Liver (tissue), 9 donors: Measurements from ENCODE around the gene TMEM31. TPM values are rescaled to one million over a fixed set of nuclear protein-coding genes. Genes with fewer than 3 reads are reported as not detected.

Experiments
- DNase-seq: peaks from one replicate; pipeline ENCODE4 v3.0.0-alpha.2; 2017; ENCODE audit warnings: low spot score
- H3K27ac ChIP-seq, 2 donors: one replicate each; pipeline ENCODE4 v1.7.0; 2013; ENCODE audit warnings: inconsistent platforms in 2 of 2, low read length in 2 of 2, control low read depth in 1 of 2, low read depth in 1 of 2, mild to moderate bottlenecking in 1 of 2
- H3K27me3 ChIP-seq, 4 donors: one replicate each; pipeline versions ENCODE4 v1.6.1 to v1.7.0; 2013; ENCODE audit warnings: low read length in 3 of 4, inconsistent platforms in 1 of 4, mild to moderate bottlenecking in 1 of 4, moderate library complexity in 1 of 4; ENCODE audit not compliant: control insufficient read depth in 4 of 4, insufficient read depth in 4 of 4
- H3K36me3 ChIP-seq, 4 donors: one replicate each; pipeline versions ENCODE4 v1.6.1 to v1.7.0; 2013; ENCODE audit warnings: low read length in 3 of 4, mild to moderate bottlenecking in 3 of 4, low read depth in 1 of 4, moderate library complexity in 1 of 4; ENCODE audit not compliant: control insufficient read depth in 4 of 4, insufficient read depth in 3 of 4
- H3K4me1 ChIP-seq, 4 donors: one replicate each; pipeline versions ENCODE4 v1.6.1 to v1.7.0; 2013; ENCODE audit warnings: low read length in 3 of 4, mild to moderate bottlenecking in 3 of 4, moderate library complexity in 1 of 4; ENCODE audit not compliant: control insufficient read depth in 4 of 4, insufficient read depth in 4 of 4
- H3K4me3 ChIP-seq, 3 donors: one replicate each; pipeline versions ENCODE4 v1.6.1 to v1.7.0; 2013; ENCODE audit warnings: low read length in 3 of 3, control low read depth in 1 of 3, low read depth in 1 of 3, mild to moderate bottlenecking in 1 of 3
- H3K9ac ChIP-seq, 2 donors: one replicate each; pipeline ENCODE4 v1.7.0; 2013; ENCODE audit warnings: low read length in 2 of 2, mild to moderate bottlenecking in 2 of 2, moderate library complexity in 2 of 2, control low read depth in 1 of 2, low read depth in 1 of 2
- H3K9me3 ChIP-seq, 4 donors: one replicate each; pipeline versions ENCODE4 v1.6.1 to v1.7.0; 2013; ENCODE audit warnings: low read length in 3 of 4; ENCODE audit not compliant: control insufficient read depth in 4 of 4
- EGR1 ChIP-seq, 2 donors: IDR thresholded peaks; 2 replicates each; pipeline ENCODE4 v1.6.1; 2016 to 2018; ENCODE audit warnings: antibody characterized with exemption in 2 of 2, low read depth in 2 of 2
- FOXA2 ChIP-seq: IDR thresholded peaks from 2 replicates; pipeline ENCODE4 v1.6.1; 2016; ENCODE audit warnings: antibody characterized with exemption
- GABPA ChIP-seq, 2 donors: IDR thresholded peaks in 1 of 2; conservative IDR thresholded peaks in 1 of 2; 2 replicates each; pipeline ENCODE4 v1.6.1; 2016; ENCODE audit warnings: antibody characterized with exemption in 2 of 2, mild to moderate bottlenecking in 1 of 2, moderate library complexity in 1 of 2
- HNF4G ChIP-seq: IDR thresholded peaks from 2 replicates; pipeline ENCODE4 v1.6.1; 2016; ENCODE audit warnings: antibody characterized with exemption
- JUND ChIP-seq, 2 donors: IDR thresholded peaks; 2 replicates each; pipeline ENCODE4 v1.6.1; 2016; ENCODE audit warnings: antibody characterized with exemption in 2 of 2
- NR2F2 ChIP-seq: IDR thresholded peaks from 2 replicates; pipeline ENCODE4 v1.6.1; 2016; ENCODE audit warnings: antibody characterized with exemption
- RAD21 ChIP-seq, 2 donors: IDR thresholded peaks; 2 replicates each; pipeline ENCODE4 v1.6.1; 2016; ENCODE audit warnings: antibody characterized with exemption in 2 of 2, mild to moderate bottlenecking in 2 of 2
- RXRA ChIP-seq, 2 donors: IDR thresholded peaks; 2 replicates each; pipeline ENCODE4 v1.6.1; 2017 to 2018; ENCODE audit warnings: antibody characterized with exemption in 2 of 2, mild to moderate bottlenecking in 1 of 2
- SP1 ChIP-seq: IDR thresholded peaks from 2 replicates; pipeline ENCODE4 v1.6.1; 2018; ENCODE audit warnings: antibody characterized with exemption, mild to moderate bottlenecking
- TAF1 ChIP-seq: conservative IDR thresholded peaks from 2 replicates; pipeline ENCODE4 v1.6.1; 2016; ENCODE audit warnings: antibody characterized with exemption, mild to moderate bottlenecking
- YY1 ChIP-seq: IDR thresholded peaks from 2 replicates; pipeline ENCODE4 v1.6.1; 2016; ENCODE audit warnings: antibody characterized with exemption, mild to moderate bottlenecking
- WGBS: extraction: QIAGEN DNeasy Blood & Tissue Kit; methylation state at CpG from one replicate; pipeline ENCODE4 v1.1.7; 2013; 5-methylcytosine and 5-hydroxymethylcytosine counted together
- polyA plus RNA-seq, 2 donors: library from polyadenylated mRNA; stranded (reverse) in 1 of 2; unstranded in 1 of 2; fragments of 200-250 nt in 1 of 2; fragments of >200 nt in 1 of 2; fragmentation: Nextera tagmentation in 1 of 2; extraction: Ambion mirVana in 1 of 2; gene quantifications; one replicate each; pipeline versions ENCODE4 v1.2.1 to v1.2.3, GENCODE V29; 2013 to 2015
- total RNA-seq, 2 donors: library from RNA; depleted of rRNA; stranded (reverse); fragments of >200 nt; gene quantifications; one replicate each; pipeline ENCODE4 v1.2.3, GENCODE V29; 2014
- TF ChIP-seq, protein P1 (sequence below): IDR thresholded peaks from 2 replicates; pipeline ENCODE4 v1.6.1; 2016; ENCODE audit warnings: antibody characterized with exemption, mild to moderate bottlenecking
- TF ChIP-seq, protein P2 (sequence below): IDR thresholded peaks from 2 replicates; pipeline ENCODE4 v1.6.1; 2016; ENCODE audit warnings: antibody characterized with exemption
- TF ChIP-seq, protein P3 (sequence below): IDR thresholded peaks from 2 replicates; pipeline ENCODE4 v1.6.1; 2016; ENCODE audit warnings: antibody characterized with exemption
- TF ChIP-seq, protein P4 (sequence below): IDR thresholded peaks from 2 replicates; pipeline ENCODE4 v1.6.1; 2016; ENCODE audit warnings: antibody characterized with exemption
- donor health status: healthy.
- donor health status: healthy.
- donor health status: healthy.
- donor health status: healthy.
- donor health status: healthy.

The TMEM31 gene
- total and polyA plus RNA-seq, 4 donors = not detected

DNA sequence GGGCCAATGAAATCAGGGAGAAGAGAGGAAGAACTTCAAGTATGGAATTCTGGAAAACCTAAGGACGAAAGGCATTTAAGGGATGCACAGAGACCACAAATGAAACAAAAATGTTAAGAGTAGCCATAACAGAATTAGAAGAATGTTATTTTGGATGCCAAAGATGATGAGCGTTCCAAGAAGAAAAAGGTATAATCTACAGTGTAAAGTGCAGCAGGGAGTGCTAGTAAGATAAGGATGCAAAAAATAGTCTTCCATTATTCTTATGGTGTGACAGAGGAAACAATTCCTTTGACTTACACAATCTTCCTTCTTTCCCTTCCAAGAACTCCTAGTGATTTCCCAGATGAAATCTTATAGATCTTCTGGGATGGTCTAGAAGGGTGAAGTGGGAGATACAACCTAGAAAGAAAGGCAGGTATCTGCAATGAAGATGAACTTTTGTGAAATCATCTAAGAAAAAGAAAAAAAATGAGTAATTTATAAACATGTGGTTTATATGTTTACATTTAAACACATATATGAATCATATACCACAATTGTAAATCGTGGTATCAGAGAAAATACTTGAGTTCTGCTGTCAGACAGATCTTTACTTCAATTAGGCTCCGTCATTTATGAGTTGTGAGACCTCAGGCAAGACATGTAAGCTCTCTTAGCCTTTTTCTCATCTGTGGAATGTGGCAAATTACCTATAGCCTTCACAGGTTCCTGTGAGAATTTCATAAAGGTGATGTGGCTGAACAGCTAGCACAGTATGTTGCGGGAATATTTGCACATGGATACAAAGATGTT lies 32.3 kb upstream of the TMEM31 start:
- Histone ChIP-seq H3K4me1 (no peaks in the 10 kb centered on the region), H3K9me3 (no peaks in the 10 kb centered on the region), H3K9ac (no peak overlapping the region), H3K4me3 (no peak overlapping the region), H3K27ac (no peak overlapping the region), H3K27me3 (no peaks in the 10 kb centered on the region), H3K36me3 (peaks cover 3 to 37% (median 28%) of the 10 kb centered on the region in 4 donors)
- WGBS = 95% methylated on average over 5 of the region's 5 CpGs
- DNase-seq = no peak
- TF ChIP-seq TAF1 (no peak), HNF4G (no peak), JUND (IDR thresholded peaks at IDR 0.05) (no peak), GABPA (IDR thresholded peaks at IDR 0.05 in 1 of 2, conservative IDR thresholded peaks at IDR 0.05 in 1 of 2) (no peak), NR2F2 (no peak), RAD21 (IDR thresholded peaks at IDR 0.05) (no peak), RXRA (IDR thresholded peaks at IDR 0.05) (no peak), EGR1 (IDR thresholded peaks at IDR 0.05; ENCODE audit: low read depth in 2 of 2) (no peak), YY1 (no peak), FOXA2 (no peak)
- TF ChIP-seq, protein P1, sequence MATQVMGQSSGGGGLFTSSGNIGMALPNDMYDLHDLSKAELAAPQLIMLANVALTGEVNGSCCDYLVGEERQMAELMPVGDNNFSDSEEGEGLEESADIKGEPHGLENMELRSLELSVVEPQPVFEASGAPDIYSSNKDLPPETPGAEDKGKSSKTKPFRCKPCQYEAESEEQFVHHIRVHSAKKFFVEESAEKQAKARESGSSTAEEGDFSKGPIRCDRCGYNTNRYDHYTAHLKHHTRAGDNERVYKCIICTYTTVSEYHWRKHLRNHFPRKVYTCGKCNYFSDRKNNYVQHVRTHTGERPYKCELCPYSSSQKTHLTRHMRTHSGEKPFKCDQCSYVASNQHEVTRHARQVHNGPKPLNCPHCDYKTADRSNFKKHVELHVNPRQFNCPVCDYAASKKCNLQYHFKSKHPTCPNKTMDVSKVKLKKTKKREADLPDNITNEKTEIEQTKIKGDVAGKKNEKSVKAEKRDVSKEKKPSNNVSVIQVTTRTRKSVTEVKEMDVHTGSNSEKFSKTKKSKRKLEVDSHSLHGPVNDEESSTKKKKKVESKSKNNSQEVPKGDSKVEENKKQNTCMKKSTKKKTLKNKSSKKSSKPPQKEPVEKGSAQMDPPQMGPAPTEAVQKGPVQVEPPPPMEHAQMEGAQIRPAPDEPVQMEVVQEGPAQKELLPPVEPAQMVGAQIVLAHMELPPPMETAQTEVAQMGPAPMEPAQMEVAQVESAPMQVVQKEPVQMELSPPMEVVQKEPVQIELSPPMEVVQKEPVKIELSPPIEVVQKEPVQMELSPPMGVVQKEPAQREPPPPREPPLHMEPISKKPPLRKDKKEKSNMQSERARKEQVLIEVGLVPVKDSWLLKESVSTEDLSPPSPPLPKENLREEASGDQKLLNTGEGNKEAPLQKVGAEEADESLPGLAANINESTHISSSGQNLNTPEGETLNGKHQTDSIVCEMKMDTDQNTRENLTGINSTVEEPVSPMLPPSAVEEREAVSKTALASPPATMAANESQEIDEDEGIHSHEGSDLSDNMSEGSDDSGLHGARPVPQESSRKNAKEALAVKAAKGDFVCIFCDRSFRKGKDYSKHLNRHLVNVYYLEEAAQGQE = no peak
- TF ChIP-seq, protein P2, sequence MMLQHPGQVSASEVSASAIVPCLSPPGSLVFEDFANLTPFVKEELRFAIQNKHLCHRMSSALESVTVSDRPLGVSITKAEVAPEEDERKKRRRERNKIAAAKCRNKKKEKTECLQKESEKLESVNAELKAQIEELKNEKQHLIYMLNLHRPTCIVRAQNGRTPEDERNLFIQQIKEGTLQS = no peak
- TF ChIP-seq, protein P3, sequence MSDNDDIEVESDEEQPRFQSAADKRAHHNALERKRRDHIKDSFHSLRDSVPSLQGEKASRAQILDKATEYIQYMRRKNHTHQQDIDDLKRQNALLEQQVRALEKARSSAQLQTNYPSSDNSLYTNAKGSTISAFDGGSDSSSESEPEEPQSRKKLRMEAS = no peak
- TF ChIP-seq, protein P4, sequence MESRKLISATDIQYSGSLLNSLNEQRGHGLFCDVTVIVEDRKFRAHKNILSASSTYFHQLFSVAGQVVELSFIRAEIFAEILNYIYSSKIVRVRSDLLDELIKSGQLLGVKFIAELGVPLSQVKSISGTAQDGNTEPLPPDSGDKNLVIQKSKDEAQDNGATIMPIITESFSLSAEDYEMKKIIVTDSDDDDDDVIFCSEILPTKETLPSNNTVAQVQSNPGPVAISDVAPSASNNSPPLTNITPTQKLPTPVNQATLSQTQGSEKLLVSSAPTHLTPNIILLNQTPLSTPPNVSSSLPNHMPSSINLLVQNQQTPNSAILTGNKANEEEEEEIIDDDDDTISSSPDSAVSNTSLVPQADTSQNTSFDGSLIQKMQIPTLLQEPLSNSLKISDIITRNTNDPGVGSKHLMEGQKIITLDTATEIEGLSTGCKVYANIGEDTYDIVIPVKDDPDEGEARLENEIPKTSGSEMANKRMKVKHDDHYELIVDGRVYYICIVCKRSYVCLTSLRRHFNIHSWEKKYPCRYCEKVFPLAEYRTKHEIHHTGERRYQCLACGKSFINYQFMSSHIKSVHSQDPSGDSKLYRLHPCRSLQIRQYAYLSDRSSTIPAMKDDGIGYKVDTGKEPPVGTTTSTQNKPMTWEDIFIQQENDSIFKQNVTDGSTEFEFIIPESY = no peak

DNA sequence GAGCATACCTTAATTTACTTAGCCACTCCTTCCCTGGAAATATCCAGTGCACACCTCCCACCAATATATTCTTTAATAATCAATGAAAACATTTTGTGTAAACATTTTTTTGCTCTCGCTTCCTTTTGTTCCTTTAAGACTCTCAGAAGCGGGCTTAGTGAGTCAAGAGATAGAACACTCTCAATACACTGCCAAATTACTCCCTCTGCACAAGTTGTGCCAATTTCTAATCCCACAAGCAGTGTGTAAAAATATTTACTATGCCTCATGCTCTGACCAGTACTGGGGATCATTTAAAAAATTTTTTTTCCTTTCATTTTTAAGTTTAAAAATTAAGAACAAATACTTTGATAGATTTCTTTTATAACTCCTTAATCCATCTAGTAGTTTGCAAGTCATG lies 29.3 kb upstream of the TMEM31 start:
- no peak overlapping the region for H3K4me3 ChIP-seq
- DNase-seq = no peak
- peaks cover 3 to 40% (median 28%) of the 10 kb centered on the region in 4 donors for H3K36me3 ChIP-seq
- H3K27me3 ChIP-seq = no peaks in the 10 kb centered on the region
- H3K9ac ChIP-seq = no peak overlapping the region
- TF ChIP-seq JUND (IDR thresholded peaks at IDR 0.05) (no peak), RXRA (IDR thresholded peaks at IDR 0.05) (no peak), SP1 (no peak), YY1 (no peak)
- 87% methylated on average over 2 of the region's 2 CpGs for WGBS
- H3K9me3 ChIP-seq = no peaks in the 10 kb centered on the region
- no peak overlapping the region for H3K27ac ChIP-seq
- H3K4me1 ChIP-seq = peaks cover 0 to 10% (median 1%) of the 10 kb centered on the region in 4 donors
